GM19240 (cell line): ENCODE measurements around the gene OSBPL8.

ENCODE experiments used
- DNase-seq: peaks from one replicate; pipeline ENCODE4 v3.0.0; 2011; ENCODE audit warnings: low spot score; ENCODE audit not compliant: insufficient read length

OSBPL8 gene

GRCh38 chr12:76312315-76312714, 247.3 kb downstream of the OSBPL8 start:
- no peak for DNase-seq

GRCh38 chr12:76311796-76312195, 247.8 kb downstream of the OSBPL8 start:
- no peak for DNase-seq

GRCh38 chr12:76310110-76310509, 249.5 kb downstream of the OSBPL8 start:
- no peak for DNase-seq

GRCh38 chr12:76308866-76309265, 250.7 kb downstream of the OSBPL8 start:
- DNase-seq: no peak

- no peak for DNase-seq
Measured at GRCh38 chr12:76307083-76307482, 252.5 kb downstream of the OSBPL8 start.

- DNase-seq: no peak
Measured at GRCh38 chr12:76303989-76304460, 255.5 kb downstream of the OSBPL8 start.

- no peak for DNase-seq
Measured at GRCh38 chr12:76303365-76303764, 256.2 kb downstream of the OSBPL8 start.
